GDM1 (cell line): ENCODE data around the gene TECTB.

Experiments used
- DNase-seq: peaks from one replicate; lab custom pipeline; 2025; lab: John Stamatoyannopoulos, UW

Gene TECTB

GRCh38 chr10:112311481-112311880 is 28.3 kb downstream of the TECTB start:
- no peak for DNase-seq

- no peak for DNase-seq
Observed at GRCh38 chr10:112313234-112313633, 30.0 kb downstream of the TECTB start.

- no peak for DNase-seq
Observed at GRCh38 chr10:112313911-112314310, 30.7 kb downstream of the TECTB start.

- DNase-seq, result peak; percentile 10
Observed at GRCh38 chr10:112314822-112315474, 31.7 kb downstream of the TECTB start.

- no peak for DNase-seq
Observed at GRCh38 chr10:112327678-112328077, 44.5 kb downstream of the TECTB start.

- DNase-seq, result no peak
Observed at GRCh38 chr10:112330162-112330561, 47.0 kb downstream of the TECTB start.

- DNase-seq, result no peak
Observed at GRCh38 chr10:112330607-112331160, 47.5 kb downstream of the TECTB start.

- no peak for DNase-seq
Observed at GRCh38 chr10:112332022-112332421, 48.8 kb downstream of the TECTB start.

GRCh38 chr10:112332509-112333228 is 49.5 kb downstream of the TECTB start:
- no peak for DNase-seq

- DNase-seq, result no peak
Observed at GRCh38 chr10:112333452-112333851, 50.3 kb downstream of the TECTB start.

GRCh38 chr10:112335111-112335867 is 52.1 kb downstream of the TECTB start:
- no peak for DNase-seq

GRCh38 chr10:112335868-112336265 is 52.7 kb downstream of the TECTB start:
- no peak for DNase-seq

GRCh38 chr10:112336556-112337201 is 53.5 kb downstream of the TECTB start:
- no peak for DNase-seq

GRCh38 chr10:112338957-112339356 is 55.8 kb downstream of the TECTB start:
- no peak for DNase-seq

- DNase-seq, result no peak
Observed at GRCh38 chr10:112340601-112341000, 57.4 kb downstream of the TECTB start.

GRCh38 chr10:112343056-112343806 is 60.0 kb downstream of the TECTB start:
- DNase-seq, result no peak

GRCh38 chr10:112344261-112344660 is 61.1 kb downstream of the TECTB start:
- no peak for DNase-seq

GRCh38 chr10:112345202-112345601 is 62.0 kb downstream of the TECTB start:
- DNase-seq, result no peak

- DNase-seq, result no peak
Observed at GRCh38 chr10:112345743-112346142, 62.5 kb downstream of the TECTB start.

- DNase-seq, result no peak
Observed at GRCh38 chr10:112346774-112347173, 63.6 kb downstream of the TECTB start.
